Measurements from ENCODE around the gene GPA33. TPM values are rescaled to one million over a fixed set of nuclear protein-coding genes. Genes with fewer than 3 reads are reported as not detected.

The GPA33 gene
- polyA plus RNA-seq, 1 donor from 2014 or later, result 0.14 TPM

DNA sequence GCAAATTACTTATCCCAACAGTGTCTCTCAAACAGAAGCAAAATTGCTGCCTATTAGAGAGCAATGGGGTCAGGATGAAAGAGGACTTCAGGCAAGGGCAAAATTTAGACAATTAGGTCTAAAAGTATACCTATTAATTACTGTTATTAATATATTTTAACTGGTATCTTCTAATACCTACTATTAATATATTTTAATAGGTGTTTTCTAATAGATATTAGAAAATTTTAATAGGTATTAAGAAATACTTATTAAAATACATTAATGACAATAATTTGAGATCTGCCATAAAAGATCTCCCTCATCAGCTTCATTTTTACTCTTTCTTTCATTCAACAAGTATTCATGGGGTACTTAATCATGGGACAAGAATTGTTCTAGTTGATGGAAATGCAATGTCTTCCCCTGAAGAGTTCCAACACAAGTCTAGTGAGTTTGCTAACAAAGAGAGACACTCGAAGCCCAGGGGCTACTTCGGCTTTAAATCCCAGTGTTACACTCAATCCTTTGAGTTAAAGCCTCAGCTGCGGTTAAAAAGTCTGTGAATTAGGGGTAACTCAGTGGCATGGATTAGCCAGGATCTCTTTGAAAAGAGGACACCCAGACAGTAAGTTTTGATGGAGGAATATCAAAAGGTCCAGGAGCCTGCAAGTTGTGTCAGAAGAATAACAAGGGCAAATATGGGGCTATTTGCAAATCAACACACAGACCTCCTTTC lies 47.8 kb upstream of the GPA33 start:
- Histone ChIP-seq H4K20me1 (ENCODE audit: insufficient read depth) (no peaks in the 10 kb centered on the region), H3K79me2 (replicated peaks; ENCODE audit: insufficient read depth, low read length) (no peaks in the 10 kb centered on the region), H2AFZ (ENCODE audit: low read depth, low read length) (no peak overlapping the region), H3K36me3 (ENCODE audit: insufficient read depth, low read length) (no peaks in the 10 kb centered on the region), H3K4me3 (ENCODE audit: low read length) (peak overlapping the region; percentile 36), H3F3A (ENCODE audit: insufficient read depth, low read length, poor library complexity, severe bottlenecking) (peaks cover 7% of the 10 kb centered on the region), H3K9me2 (ENCODE audit: insufficient read depth, low read length) (no peaks in the 10 kb centered on the region), H3K4me2 (ENCODE audit: low read length) (peak overlapping the region; percentile 59), H3K9ac (ENCODE audit: low read length) (no peak overlapping the region), H3K27ac (ENCODE audit: low read length) (peak overlapping the region; percentile 44), H3K9me3 (ENCODE audit: low read length) (no peaks in the 10 kb centered on the region), H3K27me3 (ENCODE audit: insufficient read depth, low read depth, low read length) (peaks cover 3% of the 10 kb centered on the region)
- TF ChIP-seq POLR2AphosphoS5 (IDR thresholded peaks at IDR 0.05) (no peak), SMC3 (conservative IDR thresholded peaks at IDR 0.05; ENCODE audit: poor library complexity) (no peak), TAF1 (IDR thresholded peaks at IDR 0.05; ENCODE audit: low read depth) (no peak), MXI1 (conservative IDR thresholded peaks at IDR 0.05; ENCODE audit: poor library complexity, severe bottlenecking) (no peak), EZH2 (IDR thresholded peaks at IDR 0.05; ENCODE audit: borderline replicate concordance, insufficient read depth, low read length, poor library complexity, severe bottlenecking) (no peak), EP300 (conservative IDR thresholded peaks at IDR 0.05; ENCODE audit: poor library complexity, severe bottlenecking) (no peak)
- TF ChIP-seq, protein P1, sequence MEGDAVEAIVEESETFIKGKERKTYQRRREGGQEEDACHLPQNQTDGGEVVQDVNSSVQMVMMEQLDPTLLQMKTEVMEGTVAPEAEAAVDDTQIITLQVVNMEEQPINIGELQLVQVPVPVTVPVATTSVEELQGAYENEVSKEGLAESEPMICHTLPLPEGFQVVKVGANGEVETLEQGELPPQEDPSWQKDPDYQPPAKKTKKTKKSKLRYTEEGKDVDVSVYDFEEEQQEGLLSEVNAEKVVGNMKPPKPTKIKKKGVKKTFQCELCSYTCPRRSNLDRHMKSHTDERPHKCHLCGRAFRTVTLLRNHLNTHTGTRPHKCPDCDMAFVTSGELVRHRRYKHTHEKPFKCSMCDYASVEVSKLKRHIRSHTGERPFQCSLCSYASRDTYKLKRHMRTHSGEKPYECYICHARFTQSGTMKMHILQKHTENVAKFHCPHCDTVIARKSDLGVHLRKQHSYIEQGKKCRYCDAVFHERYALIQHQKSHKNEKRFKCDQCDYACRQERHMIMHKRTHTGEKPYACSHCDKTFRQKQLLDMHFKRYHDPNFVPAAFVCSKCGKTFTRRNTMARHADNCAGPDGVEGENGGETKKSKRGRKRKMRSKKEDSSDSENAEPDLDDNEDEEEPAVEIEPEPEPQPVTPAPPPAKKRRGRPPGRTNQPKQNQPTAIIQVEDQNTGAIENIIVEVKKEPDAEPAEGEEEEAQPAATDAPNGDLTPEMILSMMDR (IDR thresholded peaks at IDR 0.05; ENCODE audit: poor library complexity, severe bottlenecking), result no peak
- TF ChIP-seq, protein P2, sequence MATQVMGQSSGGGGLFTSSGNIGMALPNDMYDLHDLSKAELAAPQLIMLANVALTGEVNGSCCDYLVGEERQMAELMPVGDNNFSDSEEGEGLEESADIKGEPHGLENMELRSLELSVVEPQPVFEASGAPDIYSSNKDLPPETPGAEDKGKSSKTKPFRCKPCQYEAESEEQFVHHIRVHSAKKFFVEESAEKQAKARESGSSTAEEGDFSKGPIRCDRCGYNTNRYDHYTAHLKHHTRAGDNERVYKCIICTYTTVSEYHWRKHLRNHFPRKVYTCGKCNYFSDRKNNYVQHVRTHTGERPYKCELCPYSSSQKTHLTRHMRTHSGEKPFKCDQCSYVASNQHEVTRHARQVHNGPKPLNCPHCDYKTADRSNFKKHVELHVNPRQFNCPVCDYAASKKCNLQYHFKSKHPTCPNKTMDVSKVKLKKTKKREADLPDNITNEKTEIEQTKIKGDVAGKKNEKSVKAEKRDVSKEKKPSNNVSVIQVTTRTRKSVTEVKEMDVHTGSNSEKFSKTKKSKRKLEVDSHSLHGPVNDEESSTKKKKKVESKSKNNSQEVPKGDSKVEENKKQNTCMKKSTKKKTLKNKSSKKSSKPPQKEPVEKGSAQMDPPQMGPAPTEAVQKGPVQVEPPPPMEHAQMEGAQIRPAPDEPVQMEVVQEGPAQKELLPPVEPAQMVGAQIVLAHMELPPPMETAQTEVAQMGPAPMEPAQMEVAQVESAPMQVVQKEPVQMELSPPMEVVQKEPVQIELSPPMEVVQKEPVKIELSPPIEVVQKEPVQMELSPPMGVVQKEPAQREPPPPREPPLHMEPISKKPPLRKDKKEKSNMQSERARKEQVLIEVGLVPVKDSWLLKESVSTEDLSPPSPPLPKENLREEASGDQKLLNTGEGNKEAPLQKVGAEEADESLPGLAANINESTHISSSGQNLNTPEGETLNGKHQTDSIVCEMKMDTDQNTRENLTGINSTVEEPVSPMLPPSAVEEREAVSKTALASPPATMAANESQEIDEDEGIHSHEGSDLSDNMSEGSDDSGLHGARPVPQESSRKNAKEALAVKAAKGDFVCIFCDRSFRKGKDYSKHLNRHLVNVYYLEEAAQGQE (IDR thresholded peaks at IDR 0.05; ENCODE audit: borderline replicate concordance), result no peak

DNA sequence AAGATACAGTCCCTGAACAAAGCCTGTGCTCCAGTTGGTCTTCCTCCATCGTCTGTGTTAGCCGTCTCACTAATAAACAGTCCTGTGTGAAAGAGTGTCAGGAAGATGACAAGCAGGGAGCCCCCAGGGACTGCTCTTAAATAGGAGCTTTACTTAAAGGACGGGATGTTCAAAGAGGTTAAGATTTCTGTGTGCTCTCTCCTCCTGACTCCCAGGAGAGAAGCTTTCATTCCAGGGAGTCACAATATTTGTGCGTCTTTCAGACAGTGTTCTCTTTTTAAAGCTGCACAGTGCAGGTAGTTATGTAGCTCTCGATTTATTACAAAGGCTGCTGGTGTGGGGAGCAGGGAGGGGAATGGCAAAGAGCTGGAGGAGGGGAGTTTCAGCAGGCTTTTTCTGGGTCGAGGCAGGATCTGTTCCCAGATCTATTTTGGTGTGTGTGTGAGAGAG lies 47.2 kb upstream of the GPA33 start:
- no peaks in the 10 kb centered on the region for H3K9me3 ChIP-seq (ENCODE audit: low read length)
- H3K9me2 ChIP-seq (ENCODE audit: insufficient read depth, low read length), result no peaks in the 10 kb centered on the region
- H3K36me3 ChIP-seq (ENCODE audit: insufficient read depth, low read length), result no peaks in the 10 kb centered on the region
- peak overlapping the region; percentile 36 for H3K4me3 ChIP-seq (ENCODE audit: low read length)
- H3K27ac ChIP-seq (ENCODE audit: low read length), result peak overlapping the region; percentile 44
- no peak overlapping the region for H2AFZ ChIP-seq (ENCODE audit: low read depth, low read length)
- no peaks in the 10 kb centered on the region for H3K79me2 ChIP-seq (replicated peaks; ENCODE audit: insufficient read depth, low read length)
- peak overlapping the region; percentile 59 for H3K4me2 ChIP-seq (ENCODE audit: low read length)
- peaks cover 7% of the 10 kb centered on the region for H3F3A ChIP-seq (ENCODE audit: insufficient read depth, low read length, poor library complexity, severe bottlenecking)
- H3K9ac ChIP-seq (ENCODE audit: low read length), result no peak overlapping the region
- H4K20me1 ChIP-seq (ENCODE audit: insufficient read depth), result no peaks in the 10 kb centered on the region
- H3K27me3 ChIP-seq (ENCODE audit: insufficient read depth, low read depth, low read length), result peaks cover 3% of the 10 kb centered on the region
- TF ChIP-seq SMC3 (conservative IDR thresholded peaks at IDR 0.05; ENCODE audit: poor library complexity), result peak; percentile 49
- no peak for TF ChIP-seq EZH2 (IDR thresholded peaks at IDR 0.05; ENCODE audit: borderline replicate concordance, insufficient read depth, low read length, poor library complexity, severe bottlenecking)
- TF ChIP-seq MXI1 (conservative IDR thresholded peaks at IDR 0.05; ENCODE audit: poor library complexity, severe bottlenecking), result peak; percentile 22
- TF ChIP-seq EP300 (conservative IDR thresholded peaks at IDR 0.05; ENCODE audit: poor library complexity, severe bottlenecking), result peak; percentile 96
- peak; percentile 100 for TF ChIP-seq POLR2AphosphoS5 (IDR thresholded peaks at IDR 0.05)
- TF ChIP-seq, protein P2 (IDR thresholded peaks at IDR 0.05; ENCODE audit: borderline replicate concordance), result peak; percentile 67
- peak; percentile 44 for TF ChIP-seq RAD21 (conservative IDR thresholded peaks at IDR 0.05)
- TF ChIP-seq, protein P1 (IDR thresholded peaks at IDR 0.05; ENCODE audit: poor library complexity, severe bottlenecking), result no peak

Data from neural cell (in vitro differentiated cells).